ENCODE results near the gene USP15. TPM values are rescaled to one million over a fixed set of nuclear protein-coding genes. Genes with fewer than 3 reads are reported as not detected.

The USP15 gene
- total and polyA plus RNA-seq, 9 donors: 35.7 to 152 (median 61.0) TPM

- DNase-seq: no peak
- WGBS, 3 donors: 90 to 93% (median 91%) methylated on average over 11 of the region's 11 CpGs
- Histone ChIP-seq H3K27ac (no peak overlapping the region), H3K27me3 (no peaks in the 10 kb centered on the region), H3K4me3 (no peak overlapping the region), H3K36me3 (no peaks in the 10 kb centered on the region), H3K4me1 (ENCODE audit: insufficient read depth) (peaks cover 10% of the 10 kb centered on the region), H3K9me3 (no peaks in the 10 kb centered on the region)
- TF ChIP-seq POLR2A (IDR thresholded peaks at IDR 0.05) (no peak), EP300 (IDR thresholded peaks at IDR 0.05) (no peak), CTCF (IDR thresholded peaks at IDR 0.05) (no peak)
- intact Hi-C loops (cut with DNase I): no loop called here
Observed at GRCh38 chr12:62263966-62264365, 3.8 kb downstream of the USP15 start.

- no peaks in the 10 kb centered on the region for H3K27me3 ChIP-seq
- no peaks in the 10 kb centered on the region for H3K9me3 ChIP-seq
- H3K4me3 ChIP-seq: no peak overlapping the region
- no peaks in the 10 kb centered on the region for H3K36me3 ChIP-seq
- intact Hi-C loops (cut with DNase I): no loop called here
- no peak overlapping the region for H3K27ac ChIP-seq
- no peak for DNase-seq
- WGBS, 3 donors: 78 to 85% (median 84%) methylated on average over 3 of the region's 3 CpGs
- peaks cover 13% of the 10 kb centered on the region for H3K4me1 ChIP-seq (ENCODE audit: insufficient read depth)
- TF ChIP-seq CTCF (IDR thresholded peaks at IDR 0.05): no peak
- TF ChIP-seq EP300 (IDR thresholded peaks at IDR 0.05): no peak
- TF ChIP-seq POLR2A (IDR thresholded peaks at IDR 0.05): no peak
Observed at GRCh38 chr12:62264706-62265105, 4.5 kb downstream of the USP15 start.

GRCh38 chr12:62265511-62265910, 5.3 kb downstream of the USP15 start:
- peaks cover 13% of the 10 kb centered on the region for H3K4me1 ChIP-seq (ENCODE audit: insufficient read depth)
- no peaks in the 10 kb centered on the region for H3K36me3 ChIP-seq
- WGBS, 3 donors: 96 to 97% (median 96%) methylated on average over 4 of the region's 4 CpGs
- H3K9me3 ChIP-seq: no peaks in the 10 kb centered on the region
- DNase-seq: no peak
- H3K27me3 ChIP-seq: no peaks in the 10 kb centered on the region
- H3K4me3 ChIP-seq: no peak overlapping the region
- TF ChIP-seq POLR2A (IDR thresholded peaks at IDR 0.05): no peak
- TF ChIP-seq CTCF (IDR thresholded peaks at IDR 0.05): no peak
- TF ChIP-seq EP300 (IDR thresholded peaks at IDR 0.05): no peak
- intact Hi-C loops (cut with DNase I): no loop called here
- no peak overlapping the region for H3K27ac ChIP-seq

GRCh38 chr12:62267026-62267425, 6.8 kb downstream of the USP15 start:
- Histone ChIP-seq H3K27me3 (no peaks in the 10 kb centered on the region), H3K4me3 (no peak overlapping the region), H3K9me3 (no peaks in the 10 kb centered on the region), H3K4me1 (ENCODE audit: insufficient read depth) (peaks cover 13% of the 10 kb centered on the region), H3K27ac (no peak overlapping the region), H3K36me3 (no peaks in the 10 kb centered on the region)
- DNase-seq: no peak
- 87 to 96% (median 91%) methylated on average over 2 of the region's 2 CpGs for WGBS, 3 donors
- intact Hi-C loops (cut with DNase I): no loop called here
- TF ChIP-seq CTCF (IDR thresholded peaks at IDR 0.05) (no peak), EP300 (IDR thresholded peaks at IDR 0.05) (no peak), POLR2A (IDR thresholded peaks at IDR 0.05) (no peak)

- no peak overlapping the region for H3K27ac ChIP-seq
- no peak overlapping the region for H3K4me3 ChIP-seq
- DNase-seq: no peak
- intact Hi-C loops (cut with DNase I): no loop called here
- H3K36me3 ChIP-seq: no peaks in the 10 kb centered on the region
- peaks cover 11% of the 10 kb centered on the region for H3K4me1 ChIP-seq (ENCODE audit: insufficient read depth)
- no peaks in the 10 kb centered on the region for H3K27me3 ChIP-seq
- WGBS, 3 donors: 84 to 92% (median 88%) methylated on average over 1 of the region's 1 CpG
- H3K9me3 ChIP-seq: no peaks in the 10 kb centered on the region
- TF ChIP-seq POLR2A (IDR thresholded peaks at IDR 0.05): no peak
Observed at GRCh38 chr12:62267480-62267879, 7.3 kb downstream of the USP15 start.
